Retinal pigment epithelial cell (primary cell): Measurements from ENCODE around the gene MAD2L2.

Source experiments
- DNase-seq: peaks from one replicate; pipeline ENCODE4 v3.0.0-alpha.2; 2010; ENCODE audit warnings: low read depth
- H3K4me3 ChIP-seq: 2 replicates; pipeline ENCODE4 v1.5.1; 2011; ENCODE audit warnings: mild to moderate bottlenecking, low read length, control low read depth, moderate library complexity
- TF ChIP-seq, protein P1 (sequence below): conservative IDR thresholded peaks from 2 replicates; pipeline ENCODE4 v1.5.1; 2011; ENCODE audit warnings: low read depth, low read length, control low read depth, inconsistent platforms

The MAD2L2 gene

GRCh38 chr1:11634365-11635192, 46.4 kb downstream of the MAD2L2 start:
- DNase-seq: no peak
- TF ChIP-seq, protein P1, sequence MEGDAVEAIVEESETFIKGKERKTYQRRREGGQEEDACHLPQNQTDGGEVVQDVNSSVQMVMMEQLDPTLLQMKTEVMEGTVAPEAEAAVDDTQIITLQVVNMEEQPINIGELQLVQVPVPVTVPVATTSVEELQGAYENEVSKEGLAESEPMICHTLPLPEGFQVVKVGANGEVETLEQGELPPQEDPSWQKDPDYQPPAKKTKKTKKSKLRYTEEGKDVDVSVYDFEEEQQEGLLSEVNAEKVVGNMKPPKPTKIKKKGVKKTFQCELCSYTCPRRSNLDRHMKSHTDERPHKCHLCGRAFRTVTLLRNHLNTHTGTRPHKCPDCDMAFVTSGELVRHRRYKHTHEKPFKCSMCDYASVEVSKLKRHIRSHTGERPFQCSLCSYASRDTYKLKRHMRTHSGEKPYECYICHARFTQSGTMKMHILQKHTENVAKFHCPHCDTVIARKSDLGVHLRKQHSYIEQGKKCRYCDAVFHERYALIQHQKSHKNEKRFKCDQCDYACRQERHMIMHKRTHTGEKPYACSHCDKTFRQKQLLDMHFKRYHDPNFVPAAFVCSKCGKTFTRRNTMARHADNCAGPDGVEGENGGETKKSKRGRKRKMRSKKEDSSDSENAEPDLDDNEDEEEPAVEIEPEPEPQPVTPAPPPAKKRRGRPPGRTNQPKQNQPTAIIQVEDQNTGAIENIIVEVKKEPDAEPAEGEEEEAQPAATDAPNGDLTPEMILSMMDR: no peak
- no peak overlapping the region for H3K4me3 ChIP-seq

- DNase-seq: no peak
- TF ChIP-seq, protein P1: no peak
- no peak overlapping the region for H3K4me3 ChIP-seq
Measured at GRCh38 chr1:11629184-11630016, 51.5 kb downstream of the MAD2L2 start.

DNA sequence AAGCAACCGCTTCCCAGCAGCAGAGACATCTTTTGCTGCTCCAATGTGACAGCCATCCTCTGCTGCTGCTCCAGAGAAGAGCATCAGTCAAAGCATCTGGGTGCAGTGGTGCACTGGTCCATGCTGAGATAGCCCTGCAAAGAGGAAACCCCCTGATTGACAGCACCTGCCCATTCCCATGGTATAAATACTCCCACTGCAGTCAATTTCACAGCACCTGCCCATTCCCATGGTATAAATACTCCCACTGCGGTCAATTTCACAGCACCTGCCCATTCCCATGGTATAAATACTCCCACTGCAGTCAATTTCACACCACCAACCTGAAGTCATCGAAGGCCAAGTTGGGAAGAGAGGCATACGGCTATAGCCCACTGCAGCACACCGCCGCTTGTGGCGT, 52.2 kb downstream of the MAD2L2 start:
- no peak for DNase-seq
- H3K4me3 ChIP-seq: no peak overlapping the region
- TF ChIP-seq, protein P1: no peak

- H3K4me3 ChIP-seq: no peak overlapping the region
- TF ChIP-seq, protein P1: no peak
- DNase-seq: no peak
Measured at GRCh38 chr1:11626551-11626950, 54.4 kb downstream of the MAD2L2 start.
